ENCODE results near the gene CAMK4. TPM values are rescaled to one million over a fixed set of nuclear protein-coding genes. Genes with fewer than 3 reads are reported as not detected.

The CAMK4 gene
- total and polyA plus RNA-seq, 3 donors from 2014 or later: 35.4 to 76.9 (median 60.3) TPM

DNA sequence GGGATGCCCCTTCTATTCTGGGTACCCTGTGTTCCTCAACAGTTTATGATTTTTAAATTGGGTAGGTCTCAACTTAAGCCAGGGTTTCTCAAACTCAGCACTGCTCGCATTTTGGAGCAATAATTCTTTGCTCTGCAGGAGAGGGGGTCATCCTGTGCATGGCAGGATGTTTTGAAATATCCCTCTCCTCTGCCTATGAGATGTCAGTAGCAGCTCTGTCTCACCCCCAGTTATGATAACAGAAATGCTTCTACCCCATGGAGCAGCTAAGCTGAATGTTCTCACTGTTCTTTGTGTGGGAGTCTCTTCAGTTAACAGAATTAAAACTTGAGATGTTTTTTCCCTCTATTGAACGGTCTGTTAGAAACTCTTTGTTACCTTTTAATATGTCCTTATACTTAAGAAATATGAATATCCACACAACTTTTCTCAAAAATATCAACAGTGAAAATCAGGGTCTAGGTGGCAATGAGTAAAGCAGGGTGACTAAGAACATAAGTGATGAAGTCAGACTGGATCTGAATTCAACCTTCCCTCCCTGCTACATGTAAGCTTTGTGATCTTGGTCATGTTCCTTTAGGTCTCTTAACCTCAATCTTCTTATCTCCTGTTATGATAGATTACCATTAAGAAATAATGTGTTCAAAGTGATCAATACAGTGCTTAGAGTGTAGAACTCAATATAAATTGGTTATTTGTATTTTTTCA, 89.0 kb downstream of the CAMK4 start:
- TF ChIP-seq, protein P1, sequence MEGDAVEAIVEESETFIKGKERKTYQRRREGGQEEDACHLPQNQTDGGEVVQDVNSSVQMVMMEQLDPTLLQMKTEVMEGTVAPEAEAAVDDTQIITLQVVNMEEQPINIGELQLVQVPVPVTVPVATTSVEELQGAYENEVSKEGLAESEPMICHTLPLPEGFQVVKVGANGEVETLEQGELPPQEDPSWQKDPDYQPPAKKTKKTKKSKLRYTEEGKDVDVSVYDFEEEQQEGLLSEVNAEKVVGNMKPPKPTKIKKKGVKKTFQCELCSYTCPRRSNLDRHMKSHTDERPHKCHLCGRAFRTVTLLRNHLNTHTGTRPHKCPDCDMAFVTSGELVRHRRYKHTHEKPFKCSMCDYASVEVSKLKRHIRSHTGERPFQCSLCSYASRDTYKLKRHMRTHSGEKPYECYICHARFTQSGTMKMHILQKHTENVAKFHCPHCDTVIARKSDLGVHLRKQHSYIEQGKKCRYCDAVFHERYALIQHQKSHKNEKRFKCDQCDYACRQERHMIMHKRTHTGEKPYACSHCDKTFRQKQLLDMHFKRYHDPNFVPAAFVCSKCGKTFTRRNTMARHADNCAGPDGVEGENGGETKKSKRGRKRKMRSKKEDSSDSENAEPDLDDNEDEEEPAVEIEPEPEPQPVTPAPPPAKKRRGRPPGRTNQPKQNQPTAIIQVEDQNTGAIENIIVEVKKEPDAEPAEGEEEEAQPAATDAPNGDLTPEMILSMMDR (IDR thresholded peaks at IDR 0.05): no peak
- TF ChIP-seq POLR2A (IDR thresholded peaks at IDR 0.05): no peak

DNA sequence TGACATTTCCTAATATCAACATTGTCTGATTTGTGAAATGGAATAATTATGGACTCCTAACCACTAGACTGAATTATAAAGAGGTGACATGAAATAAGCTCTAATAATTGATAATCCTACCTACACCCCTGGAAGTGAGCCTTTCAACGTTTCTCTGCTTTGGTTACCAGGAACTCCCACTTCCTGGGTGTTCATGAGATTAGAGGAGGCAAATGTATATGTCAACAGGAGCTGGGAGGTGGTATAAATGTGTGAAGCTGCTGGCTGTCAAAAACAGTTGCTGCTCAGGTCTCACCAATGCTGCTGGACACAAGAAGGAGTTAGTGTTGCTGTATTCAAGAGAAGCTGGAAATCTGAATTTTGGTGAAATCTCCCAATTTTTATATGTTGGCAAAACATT, 96.8 kb downstream of the CAMK4 start:
- no peaks in the 10 kb centered on the region for H3K4me1 ChIP-seq
- no peak for TF ChIP-seq POLR2A (IDR thresholded peaks at IDR 0.05)
- TF ChIP-seq, protein P1 (IDR thresholded peaks at IDR 0.05): no peak
- H3K9me3 ChIP-seq: no peaks in the 10 kb centered on the region
- no peaks in the 10 kb centered on the region for H3K27me3 ChIP-seq
- 38% methylated on average over 1 of the region's 1 CpG for WGBS, 2 donors
- no peak overlapping the region for H3K27ac ChIP-seq
- intact Hi-C loops (cut with DNase I; ENCODE audit: low total_unique reads): no loop called here
- no peaks in the 10 kb centered on the region for H3K36me3 ChIP-seq (ENCODE audit: low read depth, missing control alignments)
- H3K4me3 ChIP-seq: no peak overlapping the region
- DNase-seq: no peak

More for the DNA sequence above, 89.0 kb downstream of the CAMK4 start:
- Histone ChIP-seq H3K27me3 (no peaks in the 10 kb centered on the region), H3K36me3 (ENCODE audit: low read depth, missing control alignments) (no peaks in the 10 kb centered on the region), H3K4me3 (no peak overlapping the region), H3K4me1 (peaks cover 3% of the 10 kb centered on the region), H3K27ac (no peak overlapping the region), H3K9me3 (no peaks in the 10 kb centered on the region)
- intact Hi-C loops (cut with DNase I; ENCODE audit: low total_unique reads): no loop called here
- no peak for DNase-seq
- WGBS, 2 donors: 29 to 44% methylated on average over 2 of the region's 2 CpGs

DNA sequence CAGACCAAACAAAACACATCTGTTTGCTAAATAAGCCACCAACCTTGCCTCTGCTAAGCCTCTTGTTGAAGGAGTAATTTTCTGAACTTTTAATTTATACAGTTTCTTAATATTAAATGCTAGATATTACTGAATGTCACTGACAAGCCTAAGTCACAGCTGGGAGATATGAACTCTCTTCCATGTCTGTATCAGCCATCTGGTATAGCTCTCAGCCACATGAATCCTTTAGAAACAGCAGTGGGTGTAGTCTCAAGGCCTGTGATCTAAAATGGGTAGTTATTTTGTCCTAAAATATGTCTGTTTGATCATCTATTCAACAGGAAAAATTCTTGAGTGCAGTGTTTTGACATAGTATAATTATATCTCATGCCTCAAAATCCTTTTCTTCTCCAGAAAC, 97.2 kb downstream of the CAMK4 start:
- H3K4me3 ChIP-seq: no peak overlapping the region
- TF ChIP-seq POLR2A (IDR thresholded peaks at IDR 0.05): no peak
- TF ChIP-seq, protein P1 (IDR thresholded peaks at IDR 0.05): no peak
- H3K9me3 ChIP-seq: no peaks in the 10 kb centered on the region
- no peaks in the 10 kb centered on the region for H3K36me3 ChIP-seq (ENCODE audit: low read depth, missing control alignments)
- no peak overlapping the region for H3K27ac ChIP-seq
- no peaks in the 10 kb centered on the region for H3K4me1 ChIP-seq
- intact Hi-C loops (cut with DNase I; ENCODE audit: low total_unique reads): no loop called here
- DNase-seq: no peak
- H3K27me3 ChIP-seq: no peaks in the 10 kb centered on the region

DNA sequence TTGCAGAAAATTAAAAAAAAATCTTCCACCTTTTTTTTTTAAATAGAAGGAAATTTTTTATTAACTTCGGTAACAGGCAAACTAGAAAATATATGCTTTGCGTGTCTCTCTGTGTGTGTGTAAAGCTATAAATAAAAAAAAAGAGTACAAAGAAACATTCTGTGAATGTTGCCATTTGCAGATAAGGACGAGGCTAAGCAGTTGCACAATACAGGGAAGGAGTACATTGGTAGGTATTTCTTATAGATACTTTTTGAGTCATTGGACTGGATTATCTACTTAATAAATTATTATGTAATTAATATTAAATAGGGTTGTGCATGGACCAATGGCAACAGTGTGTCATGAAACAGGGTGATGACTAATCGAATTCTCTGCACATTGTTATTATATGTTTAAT, 102.4 kb downstream of the CAMK4 start:
- intact Hi-C loops (cut with DNase I; ENCODE audit: low total_unique reads): no loop called here
- no peaks in the 10 kb centered on the region for H3K9me3 ChIP-seq
- WGBS, 2 donors: 59 to 70% methylated on average over 4 of the region's 4 CpGs
- H3K27me3 ChIP-seq: no peaks in the 10 kb centered on the region
- H3K4me3 ChIP-seq: no peak overlapping the region
- no peak for TF ChIP-seq POLR2A (IDR thresholded peaks at IDR 0.05)
- TF ChIP-seq, protein P1 (IDR thresholded peaks at IDR 0.05): no peak
- no peaks in the 10 kb centered on the region for H3K4me1 ChIP-seq
- no peaks in the 10 kb centered on the region for H3K36me3 ChIP-seq (ENCODE audit: low read depth, missing control alignments)
- peak; percentile 27 for DNase-seq
- no peak overlapping the region for H3K27ac ChIP-seq

DNA sequence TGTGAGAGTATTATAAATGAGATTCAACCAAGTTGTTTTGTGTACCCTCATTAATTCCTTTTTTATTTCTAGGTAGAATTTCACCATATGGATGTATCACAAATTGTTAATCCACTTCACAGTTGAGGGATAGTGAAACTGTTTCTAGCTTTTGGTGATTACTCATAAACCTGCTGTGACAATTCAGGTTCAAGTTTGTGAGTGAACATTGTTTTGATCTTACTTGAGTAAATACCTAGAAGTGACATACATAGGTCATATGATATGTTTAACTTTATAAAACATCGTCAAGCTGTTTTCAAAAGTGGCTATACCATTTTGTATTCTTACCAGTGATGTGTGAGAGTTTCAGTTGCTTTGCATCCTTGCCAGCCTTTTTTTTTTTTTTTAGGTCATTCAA, 112.9 kb downstream of the CAMK4 start:
- TF ChIP-seq, protein P1 (IDR thresholded peaks at IDR 0.05): no peak
- no peak for TF ChIP-seq POLR2A (IDR thresholded peaks at IDR 0.05)
- DNase-seq: no peak
- intact Hi-C loops (cut with DNase I; ENCODE audit: low total_unique reads): no loop called here
- 92 to 94% methylated on average over 1 of the region's 1 CpG for WGBS, 2 donors
- Histone ChIP-seq H3K27me3 (no peaks in the 10 kb centered on the region), H3K9me3 (no peaks in the 10 kb centered on the region), H3K4me1 (no peaks in the 10 kb centered on the region), H3K4me3 (no peak overlapping the region), H3K27ac (no peak overlapping the region), H3K36me3 (ENCODE audit: low read depth, missing control alignments) (no peaks in the 10 kb centered on the region)
